Activated naive CD8-positive, alpha-beta T cell treated with anti-CD3 and anti-CD28 coated beads, Interleukin-2, amount 50 U/mL, for 16 hours (primary cell): ENCODE measurements around the gene SSPN.

Experiments used
- DNase-seq: peaks from one replicate; pipeline ENCODE4 v3.0.0-alpha.2; 2020; ENCODE audit warnings: low read depth, low spot score

The SSPN gene

DNA sequence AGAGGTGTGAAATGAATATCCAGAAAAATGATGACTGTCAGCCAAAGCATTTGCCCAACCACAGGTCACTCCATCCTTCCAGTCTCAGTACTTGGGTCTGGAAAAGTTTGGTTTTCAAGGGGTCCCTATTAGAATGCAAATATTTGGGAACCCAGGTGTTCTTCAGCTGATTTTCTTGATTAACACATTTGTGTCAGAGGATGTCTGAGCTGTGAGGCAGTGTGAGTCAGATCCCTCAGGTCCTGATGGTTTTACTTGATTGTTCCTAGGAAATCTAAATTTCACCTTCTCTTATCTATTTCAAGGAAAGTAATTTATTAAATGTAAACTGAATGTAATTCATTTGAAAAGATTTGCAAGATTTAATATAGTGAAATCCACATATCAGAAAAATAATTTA, 71.5 kb downstream of the SSPN start:
- no peak for DNase-seq

DNA sequence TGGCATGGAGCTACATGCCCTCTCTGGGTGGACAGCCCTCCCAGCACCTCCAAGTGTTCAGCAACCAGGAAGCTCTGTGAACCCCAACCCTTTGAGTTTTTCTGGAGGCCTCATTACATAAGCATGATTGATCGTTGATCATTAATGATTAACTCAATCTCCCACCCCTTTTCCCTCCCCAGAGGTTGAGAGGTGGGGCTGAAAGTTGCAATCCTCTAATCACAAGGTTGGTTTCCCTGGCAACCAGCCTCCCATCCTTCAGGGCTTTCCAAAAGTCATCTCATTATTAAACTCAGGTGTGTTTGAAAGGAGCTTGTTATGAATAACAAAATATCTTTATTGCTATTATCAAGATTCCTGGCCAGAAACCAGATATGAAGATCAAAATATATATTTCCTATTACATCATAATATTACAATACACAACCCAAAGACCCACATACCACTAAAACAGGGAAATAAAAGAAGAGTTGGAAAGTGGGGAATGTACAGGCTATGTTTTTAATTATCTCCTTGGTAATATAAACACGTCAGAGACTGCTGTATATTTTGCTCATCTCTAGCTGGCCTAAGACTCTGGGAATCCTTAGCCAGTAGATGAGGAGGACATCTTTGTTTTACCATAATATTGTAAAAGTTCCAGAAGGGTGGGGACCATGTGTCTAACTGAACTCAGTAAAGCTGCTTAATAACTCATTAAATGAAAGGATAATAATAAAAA, 73.6 kb downstream of the SSPN start:
- DNase-seq: no peak

DNA sequence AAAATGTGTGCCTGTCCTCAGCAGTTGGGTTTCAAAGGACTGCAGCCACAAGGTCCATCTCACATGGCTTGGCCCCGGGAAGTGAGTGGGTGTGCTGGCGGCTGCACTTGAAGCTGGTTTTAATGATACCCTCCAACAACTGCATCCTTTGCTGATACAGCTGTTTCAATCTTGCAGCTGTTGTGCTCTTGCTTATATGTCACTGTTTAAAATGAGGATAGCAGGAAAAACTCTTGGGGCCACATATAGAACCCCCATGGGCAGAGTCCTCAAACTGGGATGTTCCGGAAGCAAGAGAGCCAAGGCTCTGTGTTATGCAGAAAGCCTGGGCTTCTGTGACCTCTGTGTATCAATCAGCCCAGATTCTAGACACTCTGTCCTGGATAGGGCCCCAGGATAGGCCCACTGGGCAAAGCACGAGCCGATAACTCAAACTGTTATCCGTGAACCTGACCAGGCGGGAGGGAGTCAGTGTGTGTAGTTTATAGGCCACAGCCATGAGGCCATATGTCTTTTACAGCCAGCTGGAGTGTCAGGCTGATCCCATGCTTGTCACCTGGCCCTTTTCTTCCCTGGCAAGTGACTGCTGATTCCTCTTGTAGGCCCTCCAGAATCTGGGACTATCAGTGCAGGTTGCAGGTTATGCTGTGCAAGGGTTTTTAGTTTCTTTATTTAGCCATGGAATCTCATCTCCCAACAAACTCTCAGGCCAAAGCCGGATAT, 74.3 kb downstream of the SSPN start:
- no peak for DNase-seq

DNA sequence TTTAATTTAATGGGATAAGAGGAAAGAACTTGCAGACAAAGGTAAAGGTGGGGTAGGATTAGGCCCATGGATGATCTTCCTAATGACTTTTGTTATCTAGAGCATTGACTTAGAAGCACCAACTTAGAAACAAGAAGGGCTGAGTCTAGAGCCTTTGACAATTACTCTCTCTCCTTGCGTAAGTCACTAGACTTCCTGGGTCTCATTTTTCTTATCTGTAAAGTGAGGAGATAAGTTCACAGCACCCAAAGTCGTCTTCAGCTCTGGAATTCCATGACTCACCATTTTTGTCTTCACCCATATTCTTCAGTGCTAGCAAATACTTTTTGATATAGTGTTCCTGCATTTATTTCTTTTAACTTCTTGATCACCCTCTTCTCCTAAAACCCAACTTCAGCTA, 75.7 kb downstream of the SSPN start:
- DNase-seq: no peak

DNA sequence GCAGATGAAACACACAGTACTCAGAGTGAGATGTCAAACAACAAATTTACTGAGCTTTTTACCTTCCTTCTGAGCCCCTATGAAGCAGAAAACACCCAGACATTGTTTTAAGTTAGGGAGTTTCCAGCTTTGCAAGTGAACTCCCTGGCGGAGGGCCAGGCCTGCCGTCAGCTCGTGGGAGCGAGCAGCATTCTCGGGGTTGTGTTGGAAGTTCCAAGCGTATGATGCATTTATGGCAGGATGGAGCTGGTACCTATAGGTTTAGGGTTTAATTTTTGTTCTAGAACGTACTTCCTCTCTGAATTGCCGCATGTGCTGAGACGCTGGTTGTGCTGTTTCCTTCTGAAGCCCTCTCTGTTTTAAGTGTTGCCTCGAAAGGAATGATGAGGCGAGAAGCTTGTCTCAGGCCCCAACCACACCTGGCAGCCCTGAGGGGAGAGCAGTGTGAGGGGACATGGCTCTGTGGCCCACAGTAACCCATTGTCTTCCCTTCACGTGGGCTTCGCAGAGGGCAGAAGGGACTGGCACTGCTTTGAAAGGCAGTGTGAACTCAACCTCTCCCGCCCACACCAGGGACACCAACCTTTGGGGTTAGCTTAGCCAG, 76.6 kb downstream of the SSPN start:
- DNase-seq: no peak

DNA sequence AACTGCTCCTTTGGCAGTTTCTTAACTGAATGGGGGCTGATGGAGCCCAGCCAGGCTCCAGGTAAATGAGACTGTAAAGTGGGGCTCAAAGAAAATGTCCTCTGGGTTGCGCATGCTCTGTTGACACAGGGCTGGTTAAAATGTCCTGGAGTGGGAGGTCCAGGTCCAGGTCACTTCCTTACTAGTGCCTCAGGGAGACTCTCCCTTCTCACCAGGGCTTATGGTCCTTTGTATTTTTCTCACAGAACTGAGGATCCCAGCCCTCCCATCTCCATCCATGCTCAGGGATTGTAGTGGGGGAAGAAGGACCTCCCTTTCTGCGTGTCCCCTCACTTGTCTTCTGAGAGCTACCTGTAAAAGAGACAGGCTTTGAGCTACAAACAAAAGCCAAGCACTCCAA, 77.5 kb downstream of the SSPN start:
- no peak for DNase-seq

DNA sequence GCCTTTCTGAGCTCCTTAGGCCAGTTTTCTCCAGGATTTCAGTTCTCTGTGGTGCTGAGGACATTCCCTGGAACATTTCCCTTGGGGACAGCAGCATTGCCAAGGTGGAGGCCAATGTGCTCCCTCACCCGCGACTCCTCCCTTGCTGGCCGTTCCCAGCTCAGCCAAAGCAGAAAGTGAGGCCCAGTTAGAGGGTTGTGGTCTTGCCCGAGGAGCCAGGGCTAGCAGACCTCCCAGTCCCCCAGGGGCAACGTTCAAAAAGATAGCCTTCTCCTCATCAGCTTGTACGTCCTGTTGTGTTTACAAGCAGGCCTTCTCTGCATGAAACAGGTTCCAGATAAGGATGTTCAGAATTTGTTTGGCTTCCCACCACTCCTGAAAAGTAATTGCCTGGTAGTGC, 78.4 kb downstream of the SSPN start:
- DNase-seq: no peak

DNA sequence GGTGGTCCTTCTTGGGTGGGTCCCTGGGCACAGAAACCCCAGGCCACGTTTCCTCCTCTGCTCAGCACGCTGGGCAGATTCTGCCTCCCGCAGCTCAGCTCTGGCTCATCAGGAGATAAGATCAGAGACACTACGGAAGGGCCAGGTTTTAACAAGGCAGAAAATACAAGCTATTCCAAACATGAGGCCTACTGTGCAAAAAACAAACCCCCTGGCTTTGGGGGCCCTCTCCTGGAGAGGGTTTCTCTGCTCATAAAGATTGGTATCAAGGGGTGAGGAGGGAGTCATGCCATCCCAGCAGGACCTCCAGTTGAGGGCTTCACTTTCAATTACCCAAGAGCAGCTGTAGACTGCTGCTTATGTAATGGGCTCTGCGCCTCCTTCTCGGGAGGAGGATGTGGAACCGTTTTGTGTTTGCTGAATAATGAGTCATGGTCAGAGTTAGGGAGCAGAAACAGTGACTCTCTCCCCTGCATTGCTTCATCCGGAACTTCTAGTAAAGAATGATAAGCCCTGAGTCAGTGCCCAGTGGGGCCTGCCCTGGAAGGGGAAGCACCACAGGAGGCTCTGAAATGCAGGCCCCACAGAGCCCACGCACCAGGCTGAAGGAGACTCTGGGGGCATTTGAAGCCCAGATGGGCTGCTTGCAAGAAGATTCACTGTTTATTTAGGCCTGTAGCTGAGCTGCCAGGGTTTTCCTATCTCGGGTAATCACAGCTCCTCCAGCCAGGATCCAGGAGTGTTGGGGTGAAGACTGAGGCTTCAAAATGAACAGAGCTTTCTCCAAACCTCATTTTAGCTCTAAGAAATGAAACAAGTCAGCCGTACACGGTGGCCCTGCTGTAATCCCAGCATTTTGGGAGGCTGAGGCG, 79.3 kb downstream of the SSPN start:
- no peak for DNase-seq

DNA sequence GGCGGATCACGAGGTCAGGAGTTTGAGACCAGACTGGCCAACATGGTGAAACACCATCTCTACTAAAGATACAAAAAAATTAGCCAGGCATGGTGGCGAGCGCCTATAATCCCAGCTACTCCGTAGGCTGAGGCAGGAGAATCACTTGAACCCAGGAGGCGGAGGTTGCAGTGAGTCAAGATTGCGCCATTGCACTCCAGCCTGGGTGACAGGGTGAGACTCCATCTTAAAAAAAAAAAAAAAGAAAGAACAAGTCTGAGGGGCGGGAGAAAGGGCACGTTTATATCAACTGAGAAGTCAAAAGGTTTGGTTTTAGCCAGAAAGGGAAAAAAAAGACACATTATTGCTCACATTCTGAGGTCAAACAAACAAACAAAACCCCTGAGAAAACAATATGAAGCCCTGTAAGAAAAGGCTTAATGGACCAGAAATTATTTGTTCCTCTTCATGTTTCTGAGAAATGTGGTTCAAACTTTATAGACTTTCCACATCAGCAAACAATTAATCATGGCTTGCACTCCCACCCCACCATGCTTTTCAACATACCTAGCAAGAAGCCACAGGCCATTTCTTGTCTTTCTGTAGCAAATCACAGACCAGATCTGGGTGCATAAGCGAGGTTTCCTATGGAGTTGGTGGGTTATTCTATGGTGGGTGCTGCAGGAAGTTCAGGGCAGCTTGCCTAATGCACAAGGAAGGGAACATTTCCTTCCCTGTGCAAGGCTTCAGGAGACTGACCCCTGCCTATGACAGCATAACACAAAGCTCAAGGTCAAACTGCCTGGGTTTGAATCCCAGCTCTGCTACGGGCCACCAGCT, 80.1 kb downstream of the SSPN start:
- no peak for DNase-seq

DNA sequence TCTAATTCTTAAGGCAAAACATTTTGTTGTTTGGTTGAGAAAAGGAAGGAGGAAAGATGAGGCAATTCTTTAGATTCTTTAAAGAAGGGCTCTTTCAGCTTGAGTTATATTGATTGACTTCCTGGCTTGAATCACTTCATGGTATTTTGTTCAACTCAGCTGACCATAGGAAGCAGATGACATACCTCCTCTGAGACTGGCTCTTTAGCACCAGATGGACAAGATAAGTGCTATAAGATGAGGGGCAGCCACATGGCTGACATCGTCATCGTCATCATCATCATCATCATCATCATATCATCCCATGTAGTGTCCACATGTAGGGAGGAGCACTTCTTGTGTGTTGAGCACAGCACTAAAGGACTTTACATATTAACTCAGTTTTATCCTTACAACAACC, 81.3 kb downstream of the SSPN start:
- DNase-seq: no peak

DNA sequence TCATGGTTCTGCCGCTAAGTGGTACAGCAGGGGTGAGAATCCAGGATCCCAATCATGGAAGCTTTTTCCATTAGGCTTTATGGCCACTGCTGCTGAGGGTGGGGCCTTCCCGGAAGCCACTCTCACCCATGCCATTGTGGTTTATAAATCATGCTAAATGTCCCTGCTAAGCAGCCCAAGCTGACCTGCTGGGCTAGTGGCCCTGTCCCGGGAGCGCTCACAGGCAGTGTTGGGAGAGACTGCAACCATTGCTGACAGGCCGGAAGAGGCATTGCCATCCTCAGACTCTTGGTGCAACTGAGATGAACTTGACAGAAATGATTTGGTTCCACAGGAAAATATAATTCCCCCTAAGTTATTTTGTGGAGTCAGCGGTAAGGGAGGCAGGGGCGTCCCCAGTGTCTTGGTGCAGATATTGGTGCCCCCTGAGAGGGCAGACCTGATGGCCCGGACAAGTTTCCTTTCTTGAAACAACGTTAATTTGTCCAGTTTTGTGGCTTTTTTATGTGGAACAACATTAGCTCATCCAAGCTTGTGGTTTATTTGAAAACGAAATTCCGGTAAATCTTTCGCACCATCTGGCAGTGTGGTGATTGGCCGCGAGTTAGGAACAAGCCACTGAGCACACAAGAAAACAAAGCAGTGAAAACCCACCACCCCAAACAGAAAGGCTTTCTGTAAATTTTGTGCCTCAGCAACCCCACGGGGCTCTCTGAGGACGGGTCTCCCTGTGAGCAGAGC, 82.3 kb downstream of the SSPN start:
- DNase-seq: no peak

DNA sequence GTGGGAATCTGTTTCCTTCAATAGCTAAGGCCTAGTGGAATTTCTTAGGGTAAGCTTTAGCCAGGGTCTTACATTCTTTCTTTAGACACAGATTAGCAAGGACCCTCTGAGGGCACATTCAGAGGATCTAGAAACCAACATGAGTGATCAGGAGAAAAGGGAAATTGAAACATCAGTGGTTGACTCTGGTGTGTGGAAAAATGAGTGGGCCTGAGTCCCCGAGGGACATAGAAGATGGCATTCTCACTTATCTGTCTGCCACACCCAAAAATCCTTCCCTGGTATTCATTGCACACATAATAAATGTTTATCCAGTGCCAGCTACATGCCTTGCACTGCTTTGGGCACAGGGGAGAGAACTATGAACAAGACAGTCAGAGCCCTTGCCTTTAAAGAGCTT, 82.9 kb downstream of the SSPN start:
- DNase-seq: no peak

DNA sequence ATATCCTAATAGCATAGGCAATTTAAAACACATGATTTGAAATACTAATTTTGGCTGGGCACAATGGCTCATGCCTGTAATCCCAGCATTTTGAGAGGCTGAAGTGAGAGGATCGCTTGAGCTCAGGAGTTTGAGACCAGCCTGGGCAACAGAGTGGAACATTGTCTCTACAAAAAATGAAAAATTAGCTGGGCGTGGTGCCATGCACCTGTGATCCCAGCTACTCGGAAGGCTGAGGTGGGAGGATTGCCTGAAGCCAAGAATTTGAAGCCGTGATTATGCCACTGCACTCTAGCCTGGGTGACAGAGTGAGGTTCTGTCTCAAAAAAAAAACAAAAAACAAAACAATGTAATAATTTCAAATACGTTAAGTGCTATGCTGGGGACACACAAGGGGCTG, 83.3 kb downstream of the SSPN start:
- DNase-seq: no peak

DNA sequence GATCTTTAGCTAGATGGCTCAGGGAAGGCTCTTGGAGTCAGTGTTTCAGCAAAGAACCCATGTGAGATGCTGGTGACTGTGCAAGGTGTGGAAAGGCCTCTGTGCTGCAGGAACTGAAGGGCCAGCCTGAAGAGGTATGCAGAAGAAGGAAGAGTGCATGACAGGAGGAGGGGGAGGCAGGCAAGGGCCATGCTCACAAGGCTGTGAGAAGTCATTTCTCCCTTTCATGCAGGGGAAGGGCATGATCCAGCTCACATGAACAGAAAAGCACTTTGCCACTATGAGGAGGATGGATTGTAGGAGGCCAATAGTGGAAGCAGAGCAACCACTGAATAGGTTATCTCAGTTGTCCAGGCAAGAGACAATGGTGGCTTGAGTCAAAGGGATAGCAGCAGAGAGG, 83.7 kb downstream of the SSPN start:
- DNase-seq: no peak

DNA sequence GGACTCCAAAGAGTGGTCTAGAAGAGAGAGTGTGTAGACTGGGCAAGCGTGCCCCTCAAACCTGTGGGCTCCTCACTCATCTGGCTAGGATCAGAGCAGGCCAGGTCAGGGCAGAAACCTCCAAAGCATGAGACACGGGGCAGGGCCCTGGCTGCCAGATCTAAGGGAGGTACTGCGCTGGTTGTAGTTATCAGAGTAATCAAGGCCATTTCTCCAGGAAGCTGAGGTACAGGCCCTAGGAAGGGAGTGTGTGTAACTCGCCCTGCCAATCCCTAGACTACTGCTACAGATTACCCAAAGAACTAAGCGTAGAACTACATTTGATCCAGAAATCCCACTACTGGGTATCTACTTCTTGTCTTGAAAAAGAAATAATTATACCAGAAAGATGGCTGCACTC, 84.5 kb downstream of the SSPN start:
- no peak for DNase-seq

DNA sequence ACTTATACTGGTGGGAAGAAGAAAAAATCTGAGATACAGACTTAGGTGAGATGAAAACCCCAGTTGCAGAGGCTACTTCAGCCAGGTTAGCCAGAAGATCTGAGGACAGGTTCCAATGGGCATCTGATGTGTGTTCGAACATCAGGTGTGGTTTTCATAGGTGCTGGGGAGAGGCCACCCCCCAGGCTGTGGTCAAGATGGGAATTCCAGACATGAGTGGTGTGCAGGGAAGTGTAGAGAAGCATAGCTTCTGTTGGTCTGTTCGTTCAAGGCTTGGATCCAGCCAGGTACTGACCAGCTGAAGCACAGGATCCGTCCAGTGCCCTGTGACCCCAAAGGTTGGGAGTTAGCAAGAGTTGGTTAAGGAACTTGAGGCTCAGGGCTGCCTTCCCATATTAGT, 85.5 kb downstream of the SSPN start:
- DNase-seq: no peak

DNA sequence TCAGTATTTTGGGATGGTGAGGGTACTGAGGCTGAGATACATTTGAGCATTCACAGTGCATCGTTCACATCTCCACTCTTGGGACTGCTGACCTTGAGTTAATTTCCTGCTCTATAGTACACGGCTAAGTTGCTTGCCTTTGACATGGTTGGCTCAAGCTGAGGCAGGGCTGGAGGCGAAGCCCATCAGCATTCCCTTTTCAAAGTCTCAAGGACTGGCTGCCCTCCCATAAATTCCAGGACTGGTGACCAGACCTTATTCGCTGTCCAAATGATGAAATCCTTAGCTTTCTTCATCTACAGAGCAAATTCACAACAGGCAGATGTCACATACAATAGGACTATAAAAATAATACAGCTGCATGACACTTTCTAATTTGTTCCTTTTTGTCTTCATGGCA, 85.9 kb downstream of the SSPN start:
- no peak for DNase-seq

DNA sequence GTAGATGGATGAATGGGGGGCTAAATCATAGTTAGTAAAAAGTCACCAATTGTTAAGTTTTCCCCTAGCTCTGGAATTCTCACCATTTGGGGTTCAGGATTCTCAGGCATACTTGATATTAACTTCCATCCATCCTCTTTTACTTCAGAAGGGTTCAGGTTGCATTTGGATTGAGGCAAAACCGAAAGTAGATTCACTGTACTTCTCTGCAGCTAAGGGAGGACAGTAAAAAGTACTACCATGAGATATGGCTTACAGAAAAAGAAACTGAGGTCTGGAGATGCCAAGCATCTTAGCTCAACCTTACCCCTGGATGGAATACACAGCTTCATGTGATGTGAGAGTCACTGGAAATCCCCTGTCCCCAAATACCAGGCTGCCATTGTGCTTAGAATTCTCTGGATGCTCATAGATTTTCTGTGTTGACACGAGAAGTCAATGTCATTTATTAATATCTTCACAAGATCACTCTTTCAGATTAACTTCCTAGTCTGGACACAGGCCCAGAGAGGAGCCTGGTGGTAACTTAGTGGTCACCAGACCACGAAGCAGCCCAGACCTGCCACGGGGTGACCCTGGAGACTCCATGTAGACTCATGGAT, 87.1 kb downstream of the SSPN start:
- no peak for DNase-seq

DNA sequence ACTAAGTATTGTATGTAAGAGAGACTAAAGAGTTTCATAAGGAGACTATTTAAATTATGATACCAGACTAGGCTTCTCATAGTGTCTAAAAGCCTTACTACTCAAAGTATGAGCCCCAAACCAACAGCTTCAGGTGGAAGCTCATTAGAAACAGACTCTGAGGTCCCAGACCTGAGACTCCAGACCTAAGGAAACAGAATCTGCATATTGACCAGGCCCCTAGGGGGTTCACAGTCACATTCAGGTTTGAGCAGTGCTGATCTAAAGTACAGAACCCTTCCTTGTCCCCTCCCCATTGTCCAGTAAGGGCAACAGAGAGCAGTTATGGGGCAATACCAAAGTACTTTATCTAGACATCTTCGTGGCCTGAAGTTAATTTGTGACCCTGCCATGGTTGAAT, 87.7 kb downstream of the SSPN start:
- no peak for DNase-seq

DNA sequence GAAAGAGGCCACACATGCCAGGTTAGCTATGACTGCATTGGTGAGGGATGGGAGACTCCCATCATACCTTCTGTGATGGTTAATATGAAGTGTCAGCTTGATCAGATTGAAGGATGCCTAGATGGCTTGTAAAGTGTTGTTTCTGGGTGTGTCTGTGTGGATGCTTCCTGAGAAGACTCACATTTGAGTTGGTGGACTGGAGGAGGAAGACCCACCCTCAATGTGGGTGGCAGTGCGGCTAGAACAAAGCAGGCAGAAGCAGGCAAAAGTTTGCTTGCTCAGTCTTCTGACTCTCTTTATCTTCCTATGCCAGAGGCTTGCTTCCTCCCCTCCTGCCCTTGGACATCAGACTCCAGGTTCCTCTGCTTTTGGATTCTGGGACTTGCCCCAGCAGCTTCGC, 88.2 kb downstream of the SSPN start:
- no peak for DNase-seq
